Stimulated activated CD4-positive, alpha-beta T cell treated with anti-CD3 and anti-CD28 coated beads, TNF-alpha, amount 100 ng/mL, for 24 hours (primary cell): ENCODE results near the gene NR3C2.
"Not testable (repeated sequence)": the region's sequence is repeated elsewhere in the genome, so short reads cannot be mapped to it uniquely, and the experiment has no call there.

Source experiments
- DNase-seq, 3 experiments: peaks; one replicate each; pipeline ENCODE4 v3.0.0-alpha.2; 2020; ENCODE audit warnings: low read depth in 3 of 3

The NR3C2 gene

DNA sequence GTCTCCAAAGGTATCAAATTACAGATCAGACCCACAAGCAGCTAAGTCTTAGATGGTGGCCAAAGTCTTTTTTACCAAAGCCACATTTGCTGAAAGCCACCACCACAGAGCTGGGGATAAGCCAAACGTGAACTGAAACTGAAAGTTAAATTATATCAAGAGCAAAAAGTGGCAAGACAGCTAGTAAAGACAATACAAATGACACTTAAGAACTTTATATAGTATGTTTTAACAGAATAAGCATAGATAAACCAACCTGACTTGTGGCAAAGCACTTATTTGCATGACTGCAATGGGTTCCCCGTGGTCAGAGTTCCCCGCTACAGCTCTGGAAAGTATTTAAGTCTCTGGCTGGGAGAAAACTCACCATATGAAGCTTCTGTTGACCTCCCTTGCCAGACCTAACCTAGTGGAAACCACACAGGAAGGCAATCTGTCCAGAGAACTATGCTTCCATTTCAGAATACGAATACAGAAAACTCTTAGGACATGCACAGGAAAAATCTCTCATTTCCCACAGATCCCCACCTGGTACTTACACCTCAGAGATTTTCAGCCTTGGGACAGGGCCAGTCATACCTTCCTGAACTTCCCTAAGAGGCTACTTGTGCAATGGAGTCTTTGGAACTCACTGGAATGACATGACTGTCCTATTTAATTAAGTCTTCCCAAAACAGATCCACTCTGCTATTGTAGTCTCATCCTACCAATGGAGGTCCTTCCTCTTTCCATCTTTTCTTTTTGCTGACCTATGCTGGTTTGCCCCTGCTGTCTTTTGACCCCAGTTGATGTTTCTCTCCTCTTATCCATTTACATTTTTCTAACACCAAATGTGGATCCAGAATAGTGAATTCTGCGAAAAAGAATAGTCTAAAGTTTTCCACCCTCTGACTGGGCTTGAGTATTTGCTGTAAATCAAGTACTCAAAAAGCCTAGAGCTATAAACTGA lies 225.1 kb downstream of the NR3C2 start:
- no peak for DNase-seq

DNA sequence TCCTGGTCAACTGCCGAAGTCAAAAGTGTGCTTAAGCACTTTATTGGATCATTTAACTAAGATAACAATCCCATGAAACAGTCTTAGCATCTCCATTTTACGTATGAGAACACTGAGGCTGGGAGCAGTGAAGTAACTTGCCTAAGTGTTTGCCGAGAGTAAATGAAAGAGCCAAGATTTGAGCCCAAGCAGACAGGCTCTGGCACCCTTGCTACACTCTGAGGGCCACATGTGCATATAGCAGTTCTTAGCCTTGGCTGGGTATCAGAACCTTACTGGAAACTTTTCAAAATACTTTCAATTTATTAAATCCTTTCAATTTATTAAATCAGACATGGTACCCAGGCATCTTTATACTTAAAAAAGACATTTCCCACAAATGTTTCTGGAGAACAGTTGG lies 225.9 kb downstream of the NR3C2 start:
- DNase-seq: no peak

DNA sequence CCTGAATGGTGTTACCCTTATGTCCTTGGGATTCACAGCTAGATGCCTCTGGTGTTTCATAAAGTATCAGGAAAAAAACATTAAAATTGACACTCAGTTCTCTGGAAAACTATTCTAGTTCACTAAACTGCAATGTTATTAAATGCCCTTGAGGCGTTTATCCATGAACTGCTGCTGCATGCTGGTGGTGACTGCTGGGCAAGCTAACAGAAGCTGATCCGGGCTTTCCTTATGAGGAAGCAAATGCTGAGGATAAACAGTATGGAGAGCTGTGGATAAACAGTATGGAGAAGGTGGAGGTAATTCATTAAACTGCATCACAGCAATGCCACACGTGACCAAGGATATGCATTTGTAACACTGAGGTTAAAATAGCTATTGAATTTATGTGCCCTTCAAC lies 227.0 kb downstream of the NR3C2 start:
- DNase-seq: no peak

DNA sequence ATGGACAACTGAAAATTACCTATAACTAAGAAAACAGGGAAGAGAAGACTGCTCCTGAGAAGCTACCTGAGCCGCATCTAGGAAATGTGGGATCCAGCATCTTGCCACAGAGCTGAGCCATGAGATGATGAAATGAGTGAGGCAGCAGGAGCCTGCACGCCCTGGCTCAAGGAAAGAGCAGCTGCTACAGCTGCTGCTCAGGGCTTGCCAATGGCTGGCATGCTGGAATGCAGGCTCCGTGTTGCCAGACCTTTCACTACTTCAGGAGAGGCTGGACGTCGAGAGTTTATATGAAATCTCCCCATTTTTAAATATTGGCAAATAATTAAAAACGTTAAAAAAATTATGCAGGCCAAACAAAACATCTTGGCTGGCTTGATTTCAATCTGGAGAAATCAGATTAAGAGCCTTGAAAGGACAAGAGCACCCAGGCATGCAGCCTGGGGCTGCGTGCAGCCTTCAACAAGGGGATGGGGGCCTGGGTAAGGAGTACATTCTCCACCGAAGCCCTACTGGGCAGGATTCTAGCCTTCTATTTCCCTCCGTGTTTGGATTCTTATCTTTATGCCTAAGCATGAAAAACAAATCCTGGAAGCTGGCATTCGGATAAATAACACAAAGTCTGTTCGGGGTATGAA lies 227.6 kb downstream of the NR3C2 start:
- DNase-seq: no peak

DNA sequence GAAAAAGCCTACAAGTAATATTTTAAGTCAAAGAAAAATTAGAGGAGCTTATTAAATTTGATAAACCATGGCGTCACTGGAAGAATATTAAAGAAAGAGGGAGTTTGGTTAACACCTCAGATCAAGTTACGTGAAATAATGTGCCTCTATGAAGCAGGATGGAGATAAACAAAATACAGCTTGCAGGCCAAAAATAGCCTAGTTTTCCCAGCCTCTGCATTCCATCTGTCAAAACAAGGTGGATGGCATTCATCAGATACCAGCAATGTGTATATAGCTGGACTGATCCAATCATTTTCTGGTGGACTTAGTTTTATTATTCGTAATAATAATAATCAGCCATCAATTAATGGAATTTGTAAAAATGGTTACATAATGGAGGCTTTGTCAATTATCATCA lies 230.7 kb downstream of the NR3C2 start:
- DNase-seq: no peak

DNA sequence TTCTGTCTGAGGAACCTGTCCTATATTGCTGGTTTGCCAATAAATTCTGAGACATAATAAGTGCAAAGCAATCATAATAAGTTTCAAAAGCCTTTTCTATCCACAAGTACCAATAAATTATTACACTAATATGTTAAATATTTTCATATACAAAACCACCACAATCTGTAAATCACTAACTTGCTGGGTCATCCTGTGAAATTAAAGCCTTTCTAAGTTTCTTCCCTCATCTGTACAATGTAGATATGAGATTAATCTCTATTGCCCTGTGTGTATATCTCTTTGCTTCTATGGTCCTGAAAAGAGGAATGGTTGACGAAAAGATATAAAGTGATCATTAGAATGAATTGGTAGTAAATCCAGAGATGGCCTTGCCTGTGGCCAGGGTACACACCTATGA lies 231.6 kb downstream of the NR3C2 start:
- no peak for DNase-seq

DNA sequence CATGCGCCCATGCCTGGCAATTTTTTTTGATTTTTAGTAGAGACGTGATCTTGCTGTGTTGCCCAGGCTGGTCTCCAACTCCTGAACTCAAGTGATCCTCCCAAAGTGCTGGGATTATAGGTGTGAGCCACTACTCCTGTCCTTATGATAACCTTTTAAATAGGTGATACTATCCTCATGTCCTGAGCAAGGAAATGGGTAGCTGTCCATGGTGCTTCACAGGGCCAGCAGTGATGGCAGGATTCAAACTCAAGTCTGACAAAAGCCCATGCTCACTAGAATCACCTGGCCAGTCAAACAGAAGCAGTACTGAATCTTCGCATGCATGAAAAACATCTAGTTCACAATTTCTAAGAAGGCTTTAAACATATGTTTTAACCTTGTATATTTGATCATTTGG lies 235.1 kb downstream of the NR3C2 start:
- DNase-seq: no peak

DNA sequence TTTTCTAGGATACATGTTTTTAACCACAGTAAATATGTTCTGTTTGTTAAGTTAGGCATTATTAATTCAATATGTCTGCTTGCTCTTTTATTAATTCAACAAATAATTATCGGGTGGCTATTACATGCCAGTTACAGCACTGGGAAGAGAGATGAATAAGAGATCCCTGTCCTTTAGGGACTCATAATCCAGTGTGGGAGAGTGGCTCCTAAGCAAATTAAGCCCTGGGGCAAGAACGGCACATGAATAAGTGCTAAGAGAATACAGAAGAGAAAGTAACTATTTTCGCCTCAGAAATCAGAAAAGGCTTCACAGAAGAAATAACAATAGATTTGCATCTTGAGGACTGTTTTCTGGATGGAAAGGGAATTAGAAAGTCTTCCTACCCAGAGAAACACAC lies 236.7 kb downstream of the NR3C2 start:
- no peak for DNase-seq

DNA sequence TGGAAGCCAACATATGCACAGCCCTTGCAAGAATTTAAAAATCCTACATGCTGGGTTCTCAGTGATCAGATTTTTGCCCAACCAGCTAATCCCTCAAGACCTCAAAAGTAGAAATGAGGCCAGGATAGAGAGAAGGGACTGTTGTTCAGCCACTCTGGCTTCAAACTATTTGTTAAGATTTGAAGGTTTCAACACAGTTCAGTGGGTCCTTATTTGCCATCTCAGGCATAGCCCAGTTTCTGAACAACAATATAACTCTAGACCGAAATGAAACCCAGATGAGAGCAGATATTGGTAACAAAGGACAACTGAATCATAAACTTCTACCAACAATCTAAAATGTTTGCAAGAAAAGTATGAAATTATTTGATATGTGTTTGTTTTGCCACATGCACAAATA lies 237.3 kb downstream of the NR3C2 start:
- no peak for DNase-seq

DNA sequence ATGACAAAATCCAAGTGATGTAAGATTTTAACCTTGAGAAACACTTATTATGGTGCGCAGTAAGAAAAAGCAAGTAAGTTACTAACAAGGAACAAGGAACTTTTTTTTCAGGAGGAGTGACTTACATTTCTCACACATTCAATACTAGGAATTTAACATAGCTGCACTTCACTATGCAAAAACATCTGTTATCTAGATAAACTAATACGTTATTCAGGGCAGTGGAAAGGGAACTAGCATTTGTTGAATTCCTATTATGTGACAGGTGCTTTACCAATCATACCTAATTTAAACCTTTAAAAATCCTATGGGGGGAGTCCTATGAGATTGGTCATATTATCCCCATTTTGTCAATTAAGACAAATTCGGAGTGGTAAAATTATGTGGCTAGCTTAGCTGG lies 238.0 kb downstream of the NR3C2 start:
- DNase-seq: no peak

DNA sequence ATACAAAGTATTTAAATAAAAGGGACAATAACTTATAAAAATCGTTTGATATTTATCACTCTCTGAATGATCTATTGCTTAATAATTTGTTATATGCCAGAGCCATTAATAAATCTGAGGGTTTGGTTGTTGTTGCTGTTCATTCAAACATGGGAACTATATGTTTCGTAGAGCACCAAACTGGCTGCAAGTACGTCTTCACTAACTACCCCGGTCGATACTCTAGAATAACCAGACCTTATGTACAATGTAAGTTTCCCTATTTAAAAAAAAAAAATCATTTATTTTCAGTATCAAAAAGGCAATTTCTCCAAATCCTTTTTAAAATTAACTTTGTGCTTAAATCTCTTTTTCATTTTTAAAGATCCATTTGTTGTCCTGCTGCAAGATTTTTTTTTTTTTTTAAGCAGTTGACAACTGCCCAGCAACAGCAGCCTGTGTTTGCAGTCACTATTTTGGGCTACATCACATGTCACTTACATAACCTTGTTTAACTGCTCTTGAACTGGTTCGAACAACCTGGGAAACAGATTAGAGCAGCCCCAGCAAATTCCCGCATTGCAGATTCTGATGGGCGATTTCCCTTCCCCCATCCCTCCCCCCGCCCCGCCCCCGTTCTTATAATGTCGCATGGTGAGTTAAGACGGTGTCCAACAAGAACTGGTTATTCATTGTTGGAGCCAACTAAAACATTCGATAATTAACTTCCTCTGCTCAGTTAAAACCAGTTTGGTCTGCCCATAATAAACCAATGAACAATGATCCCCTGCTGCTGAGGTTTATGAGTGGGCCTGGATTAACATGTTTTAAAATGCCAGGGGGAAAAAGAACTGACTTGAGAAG lies 238.9 kb downstream of the NR3C2 start:
- no peak for DNase-seq

DNA sequence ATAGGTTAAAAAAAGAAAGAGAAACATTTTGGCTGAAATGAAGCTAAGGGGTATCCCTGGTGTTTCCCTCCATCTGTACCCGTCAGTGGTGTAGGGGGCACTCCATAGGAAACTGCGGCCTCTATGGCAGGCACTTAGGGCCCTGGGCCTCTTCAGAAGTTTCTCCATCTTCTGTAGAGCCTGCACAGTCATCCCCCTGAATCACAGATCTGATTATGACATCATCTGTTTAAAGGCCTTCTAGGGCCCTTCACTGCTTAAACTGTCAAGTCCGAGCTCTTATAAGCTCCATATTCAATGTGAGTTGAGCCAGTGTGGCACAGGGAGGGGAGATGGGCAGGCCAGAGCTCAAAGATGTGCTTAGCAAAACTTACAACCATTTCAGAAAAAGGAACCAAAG lies 241.3 kb downstream of the NR3C2 start:
- no peak for DNase-seq

DNA sequence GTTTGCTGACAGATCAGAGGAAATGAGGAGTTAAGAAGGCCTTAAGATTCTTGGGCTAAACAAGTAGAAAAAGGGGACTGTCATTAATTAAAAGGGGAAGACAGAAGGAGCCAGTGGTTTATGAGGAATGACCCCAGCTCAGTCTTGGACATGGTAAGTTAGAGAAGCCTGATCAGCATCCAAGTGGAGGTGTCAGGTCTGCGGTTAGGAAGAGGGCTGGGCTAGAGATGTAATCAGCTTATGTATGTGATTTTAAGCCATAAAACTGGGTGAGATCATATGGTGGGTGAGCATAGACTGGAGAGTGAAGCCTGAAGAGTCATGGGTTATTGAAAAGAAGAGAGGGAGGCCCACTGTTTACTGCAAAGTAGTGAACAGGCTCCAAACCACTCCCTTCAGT lies 246.1 kb downstream of the NR3C2 start:
- no peak for DNase-seq

DNA sequence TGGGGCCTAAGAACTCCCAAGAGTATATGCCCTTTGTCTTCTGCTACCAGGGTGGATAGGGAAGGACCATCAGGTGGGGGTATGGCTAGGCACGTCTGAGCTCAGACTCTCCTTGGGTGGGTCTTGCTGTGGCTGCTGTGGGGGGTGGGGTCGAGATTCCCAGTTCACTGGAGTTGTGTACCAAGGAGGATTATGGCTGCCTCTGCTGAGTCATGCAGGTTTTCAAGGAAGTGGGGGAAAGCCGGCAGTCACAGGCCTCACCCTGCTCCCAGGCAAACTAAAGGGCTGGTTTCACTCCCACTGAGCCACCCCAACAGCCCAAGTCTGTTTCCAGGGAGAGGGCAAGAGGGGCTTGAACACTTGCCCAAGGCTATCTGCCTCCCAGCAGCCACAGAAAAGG lies 249.7 kb downstream of the NR3C2 start:
- DNase-seq: no peak

DNA sequence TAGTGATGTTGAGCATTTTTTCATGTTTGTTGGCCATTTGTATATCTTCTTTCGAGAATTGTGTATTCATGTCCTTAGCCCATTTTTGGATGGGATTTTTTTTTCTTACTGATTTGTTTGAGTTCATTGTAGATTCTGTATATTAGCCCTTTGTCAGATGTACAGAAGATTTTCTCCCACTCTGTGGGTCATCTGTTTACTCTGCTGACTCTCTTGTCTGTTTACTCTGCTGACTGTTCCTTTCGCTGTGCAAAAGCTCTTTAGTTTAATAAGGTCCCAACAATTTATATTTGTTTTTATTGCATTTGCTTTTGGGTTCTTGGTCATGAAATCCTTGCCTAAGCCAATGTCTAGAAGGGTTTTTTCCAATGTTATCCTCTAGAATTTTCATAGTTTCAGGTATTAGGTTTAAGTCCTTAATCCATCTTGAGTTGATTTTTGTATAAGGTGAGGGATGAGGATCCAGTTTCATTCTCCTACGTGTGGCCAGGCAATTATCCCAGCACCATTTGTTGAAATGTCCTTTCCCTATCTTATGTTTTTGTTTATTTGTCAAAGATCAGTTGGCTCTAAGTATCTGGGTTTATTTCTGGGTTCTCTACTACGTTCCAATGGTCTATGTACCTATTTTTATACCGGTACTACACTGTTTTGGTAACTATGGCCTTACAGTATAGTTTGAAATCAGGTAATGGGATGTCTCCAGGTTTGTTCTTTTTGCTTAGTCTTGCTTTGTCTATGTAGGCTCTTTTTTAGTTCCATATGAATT lies 254.6 kb downstream of the NR3C2 start:
- DNase-seq: not testable (repeated sequence)

DNA sequence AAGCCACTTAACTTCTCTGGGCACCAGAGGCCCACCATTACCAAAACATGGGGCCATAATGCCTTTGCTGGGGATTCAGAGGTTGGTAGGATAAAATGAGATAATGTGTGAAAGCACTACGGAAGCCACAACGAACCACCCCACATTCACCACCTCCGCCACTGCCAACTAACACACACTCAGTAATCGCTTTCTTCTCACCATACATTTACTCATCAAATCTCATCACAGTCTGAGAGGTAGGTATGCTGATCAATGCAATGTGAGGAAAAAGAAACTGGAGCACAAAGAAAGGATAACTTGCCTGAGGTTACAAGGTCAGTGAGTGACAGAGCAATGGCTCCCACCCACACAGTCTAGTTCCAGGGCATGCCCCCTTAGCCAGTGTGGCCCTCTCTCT lies 257.3 kb downstream of the NR3C2 start:
- no peak for DNase-seq

DNA sequence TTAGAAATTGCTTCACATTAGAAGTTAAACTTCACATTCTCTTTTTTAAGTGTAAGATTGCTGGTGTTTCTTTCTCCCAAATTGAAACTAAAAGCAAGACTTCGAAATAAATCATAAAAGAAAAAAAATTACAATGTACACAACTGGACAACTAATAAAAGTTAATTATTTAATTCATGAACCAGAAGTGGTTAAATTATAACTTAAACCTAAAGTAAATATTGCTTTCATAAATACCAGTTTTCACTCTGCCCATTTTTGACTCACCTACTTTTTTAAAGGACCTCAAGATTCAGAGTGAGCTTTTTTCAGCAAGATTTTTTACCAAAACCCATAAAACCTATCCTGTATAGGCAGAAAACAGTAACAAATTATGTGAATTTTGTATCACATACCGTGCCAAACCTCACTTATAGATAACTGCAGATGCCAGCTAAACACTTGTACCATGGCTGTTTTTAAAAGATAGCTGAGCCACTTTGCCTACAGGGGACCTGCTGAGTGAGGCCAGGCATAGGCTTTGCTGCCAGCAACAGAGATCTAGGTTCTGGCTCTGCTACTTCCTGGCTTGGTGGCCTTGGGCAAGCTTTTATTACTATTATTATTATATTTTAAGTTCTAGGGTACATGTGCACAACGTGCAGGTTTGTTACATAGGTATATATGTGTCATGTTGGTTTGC lies 259.8 kb downstream of the NR3C2 start:
- no peak for DNase-seq

DNA sequence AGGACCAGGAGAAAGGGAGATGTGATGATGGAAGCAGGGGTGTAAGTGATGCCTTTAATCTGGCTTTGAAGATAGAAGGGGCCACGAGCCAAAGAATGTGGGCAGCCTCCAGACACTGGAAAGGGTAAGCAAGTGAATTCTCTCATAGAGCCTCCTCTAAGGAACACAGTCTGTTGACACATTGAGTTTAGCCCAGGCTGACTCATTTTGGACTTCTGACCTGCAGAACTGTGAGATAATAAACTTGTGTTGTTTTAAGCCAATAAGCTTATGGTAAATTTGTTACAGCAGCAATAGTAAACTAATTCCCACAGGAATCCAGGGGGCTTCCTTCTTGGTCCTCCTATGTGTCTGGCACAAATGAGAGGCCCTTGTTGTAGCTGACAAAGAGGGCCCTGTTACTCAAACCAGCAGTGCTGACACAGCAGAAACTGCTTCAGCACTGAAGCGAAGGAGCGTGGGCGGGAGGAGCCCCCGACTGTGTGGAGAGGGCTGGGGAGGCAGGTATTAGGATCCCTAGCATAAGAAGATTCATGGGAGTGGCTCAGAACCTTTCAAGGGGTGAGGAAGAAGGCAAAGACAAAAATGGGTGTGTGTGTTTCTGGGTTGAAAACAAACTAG lies 268.7 kb downstream of the NR3C2 start:
- no peak for DNase-seq

DNA sequence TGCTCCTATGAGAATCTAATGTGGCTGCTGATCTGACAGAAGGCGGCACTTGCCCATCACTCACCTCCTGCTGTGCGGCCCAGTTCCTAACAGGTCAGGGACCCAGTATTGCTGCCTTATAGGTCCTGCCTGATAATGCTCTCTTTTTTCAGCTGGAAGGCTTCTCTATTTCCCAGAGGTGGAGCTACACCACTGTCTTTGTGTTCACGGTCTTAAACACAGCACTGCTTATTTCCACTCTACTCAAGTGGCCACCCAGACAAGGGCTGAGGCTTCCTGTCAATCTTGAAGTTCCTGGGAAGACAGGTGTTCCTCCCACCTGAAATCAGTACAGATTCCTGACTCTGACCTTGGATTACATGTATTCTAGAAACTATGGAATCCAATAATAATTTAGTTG lies 270.6 kb downstream of the NR3C2 start:
- DNase-seq: no peak
